Nucleus accumbens (tissue), 56 donors: ENCODE measurements around the gene RFLNA.
"Not testable (repeated sequence)": the region's sequence is repeated elsewhere in the genome, so short reads cannot be mapped to it uniquely, and the experiment has no call there.

Source experiments
- DNase-seq, 56 donors: peaks; one replicate each; lab custom pipeline; 2025; lab: John Stamatoyannopoulos, UW

The RFLNA gene

GRCh38 chr12:124317400-124317799, 22.5 kb downstream of the RFLNA start:
- no peak for DNase-seq

- DNase-seq: no peak
Observed at GRCh38 chr12:124318278-124319020, 23.6 kb downstream of the RFLNA start.

- DNase-seq: no peak
Observed at GRCh38 chr12:124319368-124320050, 24.6 kb downstream of the RFLNA start.

GRCh38 chr12:124321040-124321481, 26.2 kb downstream of the RFLNA start:
- DNase-seq: peak in 47 of 56 donors; percentile 6 to 80 (median 49)

GRCh38 chr12:124321556-124322270, 26.8 kb downstream of the RFLNA start:
- DNase-seq: no peak

DNA sequence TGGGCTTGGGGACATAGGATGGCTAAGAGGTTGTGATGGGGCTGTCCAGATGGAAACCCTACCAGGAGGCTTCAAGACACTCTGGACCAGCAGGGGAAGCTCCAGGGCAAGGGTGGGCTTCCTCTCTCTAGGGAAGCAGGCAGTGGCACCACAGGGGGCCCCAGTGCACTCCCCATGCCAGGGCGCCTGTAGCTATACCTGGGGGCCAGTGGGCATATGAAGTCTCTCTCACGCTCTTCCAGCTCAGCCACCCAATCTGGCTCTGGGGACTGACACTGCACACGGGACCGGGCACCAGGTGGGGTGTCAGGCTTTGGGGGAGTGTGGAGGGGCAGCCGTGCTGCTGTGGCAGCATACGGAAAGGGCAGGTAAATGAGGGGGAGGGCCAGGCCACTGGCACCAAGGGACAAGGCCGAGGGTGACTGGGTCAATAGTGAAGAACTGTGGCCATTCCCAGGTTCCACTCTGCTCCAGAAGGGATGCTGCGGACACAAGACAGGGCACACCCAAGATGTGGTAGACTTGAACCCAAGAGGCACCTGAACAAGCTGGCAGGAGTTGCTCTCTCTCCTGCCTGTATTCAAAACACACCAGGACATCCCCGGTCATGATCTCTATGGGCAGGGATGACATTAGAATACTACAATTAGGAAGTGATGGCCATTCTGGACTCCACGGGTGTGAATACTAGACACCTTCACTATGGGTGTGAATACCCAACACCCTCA, 27.5 kb downstream of the RFLNA start:
- no peak for DNase-seq

- DNase-seq: not testable (repeated sequence)
Observed at GRCh38 chr12:124322999-124323328, 28.1 kb downstream of the RFLNA start.

DNA sequence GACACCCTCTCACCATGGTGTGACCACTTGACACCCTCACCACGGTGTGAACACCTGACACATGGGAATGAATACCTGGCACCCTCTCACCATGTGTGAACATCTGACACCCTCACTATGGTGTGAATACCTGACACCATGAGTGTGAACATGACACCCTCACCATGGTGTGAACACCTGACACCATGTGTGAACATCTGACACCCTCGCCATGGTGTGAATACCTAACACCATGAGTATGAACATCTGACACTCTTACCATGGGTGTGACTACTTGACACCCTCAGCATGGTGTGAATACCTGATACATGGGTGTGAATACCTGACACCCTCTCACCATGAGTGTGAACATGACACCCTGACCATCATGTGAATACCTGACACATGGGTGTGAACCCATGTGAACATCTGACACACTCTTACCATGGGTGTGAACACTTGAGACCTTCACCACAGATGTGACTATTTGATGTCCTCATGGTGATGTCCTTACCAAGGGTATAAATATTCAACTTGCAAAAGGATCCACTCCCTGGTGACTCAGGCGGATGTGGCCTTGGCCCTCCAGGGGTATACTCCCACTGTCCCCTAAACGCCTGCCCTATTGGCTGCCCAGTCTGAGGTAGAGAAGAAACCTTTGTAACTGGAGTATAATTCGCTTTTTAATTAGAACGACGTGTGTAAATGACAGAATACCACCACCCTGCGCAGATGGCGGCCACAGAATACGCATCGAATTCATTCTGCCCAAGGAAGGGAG, 29.1 kb downstream of the RFLNA start:
- no peak for DNase-seq

GRCh38 chr12:124324803-124325705, 30.2 kb downstream of the RFLNA start:
- DNase-seq: no peak

DNA sequence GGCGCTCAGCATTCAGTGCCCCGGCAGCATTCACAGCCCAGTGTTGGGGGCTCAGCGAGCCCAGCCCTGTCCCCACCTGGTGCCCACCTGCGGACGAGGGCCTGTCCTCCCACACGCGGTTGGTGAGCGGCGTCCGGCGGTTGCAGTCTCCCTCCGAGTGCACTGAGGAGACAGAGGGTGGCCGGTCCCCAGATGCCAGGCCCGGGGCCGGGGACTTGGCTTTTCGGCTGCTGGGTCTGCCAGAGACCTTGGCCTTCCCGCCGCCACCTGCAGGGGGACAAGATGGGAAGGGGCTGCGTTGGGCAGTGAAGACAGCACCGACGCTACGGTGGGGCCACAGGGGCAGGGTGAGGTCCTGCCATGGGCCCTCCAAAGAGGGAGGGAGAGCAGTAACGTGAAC, 31.2 kb downstream of the RFLNA start:
- DNase-seq: no peak

GRCh38 chr12:124326871-124327270, 32.0 kb downstream of the RFLNA start:
- no peak for DNase-seq

GRCh38 chr12:124327362-124328043, 32.6 kb downstream of the RFLNA start:
- DNase-seq: peak in 1 of 56 donors; percentile 27

DNA sequence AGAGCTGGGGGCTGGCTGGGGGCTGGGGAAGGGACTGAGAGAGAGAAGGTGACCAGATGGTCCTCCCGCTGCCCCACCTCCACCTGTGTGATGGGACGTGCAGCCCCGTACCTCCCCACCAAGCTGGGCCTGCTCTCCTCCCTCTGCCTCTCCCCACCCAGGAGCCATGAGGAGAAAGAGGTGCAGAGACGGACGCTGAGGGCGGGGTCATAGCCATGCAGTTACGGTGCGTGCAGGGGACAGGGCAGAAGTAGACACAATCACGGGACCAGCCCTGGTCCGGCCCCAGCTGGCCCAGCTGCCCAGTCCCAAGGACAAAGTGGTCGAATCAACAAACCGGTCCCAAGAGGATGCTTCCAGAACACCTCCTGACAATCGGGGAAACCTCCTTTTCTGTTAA, 33.2 kb downstream of the RFLNA start:
- DNase-seq: peak in 2 of 56 donors; percentile 16 to 29

DNA sequence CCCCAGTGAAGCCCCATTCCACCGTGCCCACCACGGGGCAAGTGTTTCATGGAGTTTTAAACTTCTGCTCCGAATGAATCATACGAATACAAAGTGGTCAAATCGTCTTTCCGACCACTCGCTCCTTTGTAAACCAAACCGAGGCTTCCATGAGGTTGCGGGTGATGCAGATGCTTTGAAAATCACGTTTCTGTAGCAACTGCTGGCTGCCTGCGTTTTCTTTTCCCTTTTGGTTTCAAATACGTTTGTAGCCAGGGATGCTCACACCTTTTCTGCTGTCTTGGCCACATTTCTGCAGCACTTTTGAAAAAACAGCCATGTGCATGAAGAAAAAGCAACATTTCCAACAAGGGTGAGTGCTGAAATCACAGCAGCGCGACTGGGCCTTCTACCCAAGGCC, 33.7 kb downstream of the RFLNA start:
- no peak for DNase-seq

GRCh38 chr12:124332058-124332672, 37.3 kb downstream of the RFLNA start:
- no peak for DNase-seq

GRCh38 chr12:124332900-124333299, 38.0 kb downstream of the RFLNA start:
- no peak for DNase-seq

GRCh38 chr12:124333724-124334123, 38.8 kb downstream of the RFLNA start:
- no peak for DNase-seq

GRCh38 chr12:124334266-124334665, 39.4 kb downstream of the RFLNA start:
- DNase-seq: no peak
